ENCODE data around the gene PCDHGA3.
"Not testable (repeated sequence)": the region's sequence is repeated elsewhere in the genome, so short reads cannot be mapped to it uniquely, and the experiment has no call there.

PCDHGA3 gene

GRCh38 chr5:141343242-141343952 lies at the start of gene PCDHGA3:
PCDHGA3 (plus strand) TSS chr5:141343829; CDS start chr5:141344034, 205 bp downstream.
- DNase-seq (ENCODE audit: low read depth in 2 of 2): no peak

DNA sequence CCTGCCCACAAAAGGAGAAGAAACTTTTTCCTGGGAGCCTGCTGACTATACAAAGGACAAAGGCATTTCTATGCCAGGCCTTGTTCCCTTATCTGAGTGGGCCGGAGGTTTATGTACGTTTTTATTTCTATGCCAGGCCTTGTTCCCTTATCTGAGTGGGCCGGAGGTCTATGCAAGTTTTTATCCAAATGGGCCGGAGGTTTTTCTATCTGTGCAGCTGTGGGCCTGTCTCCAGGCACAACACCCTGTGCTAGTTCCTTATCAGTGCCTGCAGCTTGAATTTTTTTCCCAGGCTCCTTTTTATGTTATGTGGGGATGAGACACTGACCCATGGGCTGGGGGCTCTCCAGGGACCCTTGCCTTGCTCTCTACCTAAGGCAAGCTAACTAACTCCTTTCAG lies 45.3 kb upstream of the PCDHGA3 start:
- no peak for DNase-seq (ENCODE audit: low read depth in 2 of 2)

- DNase-seq (ENCODE audit: low read depth in 2 of 2): no peak
These were observed 39.9 kb upstream of the PCDHGA3 start, which contains the start of gene SLC25A2 for GRCh38 chr5:141303756-141304155. SLC25A2 (minus strand) TSS chr5:141304049; CDS start chr5:141303865, 184 bp downstream.

DNA sequence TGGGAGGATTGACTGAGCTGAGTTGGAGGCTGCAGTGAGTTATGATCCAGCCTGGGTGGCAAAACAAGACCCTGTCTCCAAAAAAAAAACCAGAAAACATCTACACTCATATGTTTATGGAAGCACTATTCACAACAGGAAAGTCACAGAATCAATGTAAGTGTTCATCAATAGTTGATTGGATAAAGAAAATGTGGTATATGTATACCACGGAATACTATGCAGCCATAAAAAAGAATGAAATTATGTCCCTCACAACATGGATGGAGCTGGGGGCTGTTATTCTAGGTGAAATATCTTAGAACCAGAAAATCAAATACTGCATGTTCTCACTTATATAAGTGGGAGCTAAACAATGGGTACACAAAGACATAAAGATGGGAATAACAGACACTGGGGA lies 37.0 kb upstream of the PCDHGA3 start:
- DNase-seq (ENCODE audit: low read depth in 2 of 2): no peak

DNA sequence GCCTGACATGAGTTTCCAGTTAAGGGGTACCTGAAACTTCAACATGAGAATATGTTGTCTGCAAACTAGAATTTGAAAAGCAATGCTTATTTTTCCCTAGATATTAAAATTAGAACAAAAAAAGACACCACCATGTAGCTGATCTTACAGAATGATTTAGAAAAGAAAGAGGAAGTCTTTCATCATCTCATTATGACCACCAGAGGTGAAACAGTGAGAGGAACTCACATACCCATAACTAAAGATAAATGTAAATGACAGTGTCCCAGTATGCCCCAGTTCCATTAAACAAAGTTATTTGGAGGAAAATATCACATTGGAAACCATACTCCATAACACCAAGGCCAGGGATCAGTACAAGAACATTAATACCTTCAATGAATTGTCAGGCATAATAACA lies 29.9 kb upstream of the PCDHGA3 start:
- no peak for DNase-seq (ENCODE audit: low read depth in 2 of 2)

DNA sequence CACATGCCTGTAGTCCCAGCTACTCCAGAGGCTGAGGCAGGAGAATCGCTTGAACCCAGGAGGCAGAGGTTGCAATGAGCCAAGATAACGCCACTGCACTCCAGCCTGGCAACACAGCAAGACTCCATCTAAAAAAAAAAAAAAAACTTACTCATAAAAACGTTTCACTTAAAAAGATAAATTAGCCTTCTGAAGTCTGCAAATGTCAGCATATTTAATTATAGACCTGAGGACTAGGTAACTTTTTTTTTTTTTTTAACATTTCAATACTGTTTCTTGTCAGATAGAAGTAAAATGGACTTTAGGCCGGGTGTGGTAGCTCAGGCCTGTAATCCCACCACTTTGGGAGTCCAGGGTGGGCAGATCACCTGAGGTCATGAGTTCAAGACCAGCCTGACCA lies 26.7 kb upstream of the PCDHGA3 start:
- DNase-seq (ENCODE audit: low read depth in 2 of 2): not testable (repeated sequence)

GRCh38 chr5:141319202-141319601 lies 24.4 kb upstream of the PCDHGA3 start:
- no peak for DNase-seq (ENCODE audit: low read depth in 2 of 2)

- no peak for DNase-seq (ENCODE audit: low read depth in 2 of 2)
These were observed 23.9 kb upstream of the PCDHGA3 start for GRCh38 chr5:141319699-141320098.

- peak; percentile 82 to 86 for DNase-seq (ENCODE audit: low read depth in 2 of 2)
These were observed 23.1 kb upstream of the PCDHGA3 start, which contains the start of gene TAF7 for GRCh38 chr5:141320225-141321169. TAF7 (minus strand) TSS chr5:141320784; CDS start chr5:141320044, 740 bp downstream.

- DNase-seq (ENCODE audit: low read depth in 2 of 2): no peak
These were observed 21.4 kb upstream of the PCDHGA3 start for GRCh38 chr5:141322261-141322660.

DNA sequence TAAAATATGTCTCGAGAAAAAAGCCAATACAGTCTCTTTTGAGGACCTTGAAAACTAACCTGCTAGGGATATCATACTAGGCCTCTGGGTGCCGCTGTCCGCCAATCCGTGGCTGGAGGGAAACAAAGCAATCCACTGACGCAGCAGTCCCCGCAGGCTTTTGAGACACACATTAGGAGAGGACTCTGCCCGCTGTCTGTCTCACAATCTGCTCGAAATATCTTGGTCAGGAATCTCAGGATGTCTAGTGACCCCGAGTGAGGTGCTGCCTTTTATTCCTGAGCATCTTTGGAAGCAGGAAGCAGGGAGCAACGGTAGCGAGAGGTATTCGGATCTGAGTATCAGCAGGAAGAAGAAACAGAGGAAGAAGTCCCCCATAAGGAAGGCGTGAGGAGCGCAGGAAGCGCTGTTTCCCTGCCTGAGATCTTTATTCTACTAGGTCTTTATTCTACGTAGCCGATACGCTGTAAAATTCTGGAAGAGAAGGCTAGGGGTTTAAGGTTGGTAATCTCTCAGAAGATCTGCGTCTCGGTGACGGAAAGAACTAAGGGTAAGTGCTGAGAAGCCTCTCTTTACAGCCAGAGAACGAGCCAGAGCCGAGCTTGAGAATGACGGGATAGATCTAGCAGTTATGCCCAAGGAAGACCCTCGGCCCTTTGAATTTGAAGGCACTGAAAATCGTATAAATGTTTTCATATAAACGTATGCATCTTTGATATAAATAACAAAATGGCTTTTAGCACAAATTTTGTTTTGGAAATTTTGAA lies 17.4 kb upstream of the PCDHGA3 start:
- peak; percentile 36 to 44 for DNase-seq (ENCODE audit: low read depth in 2 of 2)

DNA sequence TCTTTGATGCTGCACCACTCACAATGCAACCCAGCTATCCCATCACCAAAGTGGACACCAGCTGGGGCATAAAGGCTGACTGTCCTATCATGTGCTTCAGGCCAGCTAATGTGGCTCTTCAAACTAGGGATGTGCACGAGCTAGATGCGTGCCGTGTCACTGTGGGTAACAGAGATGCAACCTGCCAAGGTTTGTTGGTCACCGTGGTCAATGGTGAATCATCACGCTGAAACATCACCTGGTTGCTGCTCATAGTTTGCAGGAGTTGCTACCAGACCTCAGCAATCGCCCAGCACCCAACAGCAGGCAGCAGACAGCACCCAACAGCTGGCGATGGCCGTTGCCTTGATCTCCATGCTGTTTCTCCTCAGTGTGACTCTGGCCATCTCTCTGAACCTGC lies 15.4 kb upstream of the PCDHGA3 start:
- no peak for DNase-seq (ENCODE audit: low read depth in 2 of 2)

DNA sequence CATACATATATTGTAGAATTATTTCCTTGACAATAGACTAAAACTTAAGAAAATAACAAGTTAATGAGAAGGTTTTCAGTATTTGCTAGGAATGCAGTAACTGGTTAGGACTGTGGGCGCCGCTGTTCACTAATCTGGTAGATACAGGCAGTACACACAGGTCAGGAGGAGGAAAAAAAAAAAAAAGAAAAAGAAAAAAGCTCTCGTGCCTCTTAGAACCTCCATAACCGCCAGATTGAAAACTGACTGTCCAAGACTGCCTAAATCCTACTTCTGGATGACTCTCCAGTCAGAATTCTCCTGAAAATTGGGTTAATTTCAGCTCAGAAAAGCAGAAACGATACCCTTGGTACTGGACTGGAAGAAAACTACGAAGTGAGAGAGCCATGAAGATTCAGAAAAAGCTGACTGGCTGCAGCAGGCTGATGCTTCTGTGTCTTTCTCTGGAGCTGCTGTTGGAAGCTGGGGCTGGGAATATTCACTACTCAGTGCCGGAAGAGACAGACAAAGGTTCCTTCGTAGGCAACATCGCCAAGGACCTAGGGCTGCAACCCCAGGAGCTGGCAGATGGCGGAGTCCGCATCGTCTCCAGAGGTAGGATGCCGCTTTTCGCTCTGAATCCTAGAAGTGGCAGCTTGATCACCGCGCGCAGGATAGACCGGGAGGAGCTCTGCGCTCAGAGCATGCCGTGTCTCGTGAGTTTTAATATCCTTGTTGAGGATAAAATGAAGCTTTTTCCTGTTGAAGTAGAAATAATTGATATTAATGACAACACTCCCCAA lies 13.1 kb upstream of the PCDHGA3 start, which contains the start of gene PCDHGA1:
PCDHGA1 (plus strand) TSS at position 216 of the 782 bp plus-strand sequence.
- no peak for DNase-seq (ENCODE audit: low read depth in 2 of 2)

DNA sequence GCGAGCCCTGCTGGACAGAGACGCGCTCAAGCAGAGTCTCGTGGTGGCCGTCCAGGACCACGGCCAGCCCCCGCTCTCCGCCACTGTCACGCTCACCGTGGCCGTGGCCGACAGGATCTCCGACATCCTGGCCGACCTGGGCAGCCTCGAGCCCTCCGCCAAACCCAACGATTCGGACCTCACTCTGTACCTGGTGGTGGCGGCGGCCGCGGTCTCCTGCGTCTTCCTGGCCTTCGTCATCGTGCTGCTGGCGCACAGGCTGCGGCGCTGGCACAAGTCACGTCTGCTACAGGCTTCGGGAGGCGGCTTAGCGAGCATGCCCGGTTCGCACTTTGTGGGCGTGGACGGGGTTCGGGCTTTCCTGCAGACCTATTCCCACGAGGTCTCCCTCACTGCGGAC lies 11.1 kb upstream of the PCDHGA3 start:
- not testable (repeated sequence) for DNase-seq (ENCODE audit: low read depth in 2 of 2)

- no peak for DNase-seq (ENCODE audit: low read depth in 2 of 2)
These were observed 4.9 kb upstream of the PCDHGA3 start, which contains the start of gene PCDHGA2 for GRCh38 chr5:141338538-141339306. PCDHGA2 (plus strand) TSS chr5:141338760.

- DNase-seq (ENCODE audit: low read depth in 2 of 2): not testable (repeated sequence)
These were observed 2.8 kb upstream of the PCDHGA3 start for GRCh38 chr5:141340781-141341354.

GRCh38 chr5:141342773-141343172 lies 856 bp upstream of the PCDHGA3 start:
- DNase-seq (ENCODE audit: low read depth in 2 of 2): no peak

DNA sequence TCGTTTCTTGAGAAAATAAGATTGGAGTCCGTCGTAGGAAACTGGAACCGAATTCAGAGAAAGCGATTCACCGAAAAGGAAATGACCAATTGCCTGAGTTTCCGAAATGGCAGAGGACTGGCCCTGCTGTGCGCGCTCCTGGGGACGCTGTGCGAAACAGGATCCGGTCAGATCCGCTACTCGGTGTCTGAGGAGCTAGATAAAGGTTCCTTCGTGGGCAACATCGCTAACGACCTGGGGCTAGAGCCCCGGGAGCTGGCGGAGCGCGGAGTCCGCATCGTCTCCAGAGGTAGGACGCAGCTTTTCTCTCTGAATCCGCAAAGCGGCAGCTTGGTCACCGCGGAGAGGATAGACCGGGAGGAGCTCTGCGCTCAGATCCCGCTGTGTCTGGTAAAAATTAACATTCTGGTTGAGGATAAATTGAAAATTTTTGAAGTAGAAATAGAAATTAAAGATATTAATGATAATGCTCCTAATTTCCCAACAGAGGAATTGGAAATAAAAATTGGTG lies 379 bp downstream of the PCDHGA3 start:
- DNase-seq (ENCODE audit: low read depth in 2 of 2): no peak

- no peak for DNase-seq (ENCODE audit: low read depth in 2 of 2)
These were observed 1.7 kb downstream of the PCDHGA3 start for GRCh38 chr5:141345327-141345726.

Measured in activated CD4-positive, alpha-beta T cell treated with anti-CD3 and anti-CD28 coated beads for 24 hours (primary cell).